Measurements from ENCODE around the gene SFXN2.

- no peak for TF ChIP-seq CTCF (IDR thresholded peaks at IDR 0.05)
- no peak for TF ChIP-seq POLR2A (IDR thresholded peaks at IDR 0.05)
- no peak for TF ChIP-seq EP300 (IDR thresholded peaks at IDR 0.05)
These were observed 30.1 kb downstream of the SFXN2 start for GRCh38 chr10:102744374-102745051.

All from tibial nerve (tissue), 4 donors.